Neural progenitor cell (in vitro differentiated cells): Measurements from ENCODE around the gene HIGD1A. TPM values are rescaled to one million over a fixed set of nuclear protein-coding genes. Genes with fewer than 3 reads are reported as not detected.

Experiments used
- DNase-seq: peaks from one replicate; pipeline ENCODE4 v3.0.0-alpha.2; 2016; ENCODE audit warnings: low spot score
- H2AFZ ChIP-seq: fragments of 200-600 bp; sonication (generic); replicated peaks from 2 replicates; pipeline ENCODE4 v1.6.1; 2016; ENCODE audit warnings: antibody characterized with exemption
- H3F3A ChIP-seq: fragments of 200-600 bp; sonication (generic); 2 replicates; pipeline ENCODE4 v1.6.1; 2016; ENCODE audit warnings: antibody characterized with exemption, low read depth
- H3K27ac ChIP-seq: fragments of 200-600 bp; sonication (generic); 2 replicates; pipeline ENCODE4 v1.5.1; 2016; ENCODE audit warnings: mild to moderate bottlenecking
- H3K27me3 ChIP-seq: fragments of 200-600 bp; sonication (generic); 2 replicates; pipeline ENCODE4 v1.6.1; 2016; ENCODE audit warnings: mild to moderate bottlenecking, moderate library complexity
- H3K36me3 ChIP-seq: fragments of 200-600 bp; sonication (generic); 2 replicates; pipeline ENCODE4 v1.5.1; 2016
- H3K4me1 ChIP-seq: fragments of 200-600 bp; sonication (generic); 2 replicates; pipeline ENCODE4 v1.6.1; 2016; ENCODE audit warnings: mixed run types
- H3K4me2 ChIP-seq: fragments of 200-600 bp; sonication (generic); 2 replicates; pipeline ENCODE4 v1.6.1; 2016
- H3K4me3 ChIP-seq: fragments of 200-600 bp; sonication (generic); 2 replicates; pipeline ENCODE4 v1.5.1; 2016
- H3K79me2 ChIP-seq: fragments of 200-600 bp; sonication (generic); 2 replicates; pipeline ENCODE4 v1.6.1; 2016; ENCODE audit warnings: low read depth
- H3K9ac ChIP-seq: fragments of 200-600 bp; sonication (generic); 2 replicates; pipeline ENCODE4 v1.6.1; 2016
- H3K9me3 ChIP-seq: fragments of 200-600 bp; sonication (generic); 2 replicates; pipeline ENCODE4 v1.5.1; 2016; ENCODE audit warnings: low read depth
- H4K20me1 ChIP-seq: fragments of 200-600 bp; sonication (generic); 2 replicates; pipeline ENCODE4 v1.6.1; 2016; ENCODE audit warnings: low read depth
- H3K27ac Mint-ChIP-seq: 3 replicates; pipeline ENCODE4 v1.8.0; 2021; ENCODE audit warnings: mixed read lengths
- H3K27me3 Mint-ChIP-seq: 2 replicates; pipeline ENCODE4 v1.8.0; 2022; ENCODE audit warnings: low read depth, mild to moderate bottlenecking, inconsistent platforms, moderate library complexity, mixed read lengths; ENCODE audit not compliant: insufficient read depth
- H3K36me3 Mint-ChIP-seq: 3 replicates; pipeline ENCODE4 v1.8.0; 2021; ENCODE audit warnings: mixed read lengths
- H3K4me1 Mint-ChIP-seq: 3 replicates; pipeline ENCODE4 v1.8.0; 2021; ENCODE audit warnings: mixed read lengths
- H3K4me3 Mint-ChIP-seq: 3 replicates; pipeline ENCODE4 v1.8.0; 2021; ENCODE audit warnings: mild to moderate bottlenecking, moderate library complexity, mixed read lengths
- H3K9me3 Mint-ChIP-seq: 3 replicates; pipeline ENCODE4 v1.8.0; 2020; ENCODE audit warnings: mixed read lengths
- CTCF ChIP-seq: fragments of 200-600 bp; sonication (generic); IDR thresholded peaks from 2 replicates; pipeline ENCODE4 v1.5.1; 2017; ENCODE audit warnings: antibody characterized with exemption, mild to moderate bottlenecking
- EZH2 ChIP-seq: fragments of 200-600 bp; sonication (generic); IDR thresholded peaks from 2 replicates; pipeline ENCODE4 v1.6.1; 2017; ENCODE audit warnings: antibody characterized with exemption, mild to moderate bottlenecking, moderate library complexity
- EZH2phosphoT487 ChIP-seq: fragments of 200-600 bp; sonication (generic); IDR thresholded peaks from 2 replicates; pipeline ENCODE4 v1.6.1; 2017; ENCODE audit warnings: antibody characterized with exemption
- total RNA-seq: library from RNA; depleted of rRNA; stranded (reverse); fragments of >200 nt; gene quantifications from 2 replicates; pipeline ENCODE4 v1.2.3, GENCODE V29; 2015; ENCODE audit warnings: low replicate concordance

HIGD1A gene
- total RNA-seq, 1 donor from 2014 or later: 181 TPM

- Histone ChIP-seq H3K4me3 (no peak overlapping the region), H4K20me1 (no peaks in the 10 kb centered on the region), H3K4me2 (no peak overlapping the region), H2AFZ (no peak overlapping the region), H3K79me2 (no peaks in the 10 kb centered on the region), H3K9ac (no peak overlapping the region), H3K4me1 (peaks cover 12% of the 10 kb centered on the region), H3F3A (no peaks in the 10 kb centered on the region), H3K9me3 (no peaks in the 10 kb centered on the region), H3K36me3 (no peaks in the 10 kb centered on the region), H3K27ac (no peak overlapping the region), H3K27me3 (no peaks in the 10 kb centered on the region)
- no peaks in the 10 kb centered on the region for H3K36me3 Mint-ChIP-seq
- peaks cover 6% of the 10 kb centered on the region for H3K4me1 Mint-ChIP-seq
- no peaks in the 10 kb centered on the region for H3K27me3 Mint-ChIP-seq
- no peaks in the 10 kb centered on the region for H3K9me3 Mint-ChIP-seq
- DNase-seq: no peak
- no peak overlapping the region for H3K27ac Mint-ChIP-seq
- no peak for TF ChIP-seq EZH2
- TF ChIP-seq EZH2phosphoT487: no peak
- no peak for TF ChIP-seq CTCF
- H3K4me3 Mint-ChIP-seq: no peak overlapping the region
Observed at GRCh38 chr3:42844815-42845214, 40.5 kb upstream of the HIGD1A start.

- Histone ChIP-seq H3K4me3 (no peak overlapping the region), H3K4me1 (peaks cover 12% of the 10 kb centered on the region), H4K20me1 (no peaks in the 10 kb centered on the region), H3K9ac (no peak overlapping the region), H3K27me3 (no peaks in the 10 kb centered on the region), H3K79me2 (no peaks in the 10 kb centered on the region), H3K36me3 (no peaks in the 10 kb centered on the region), H3K4me2 (no peak overlapping the region), H3K27ac (no peak overlapping the region), H3K9me3 (no peaks in the 10 kb centered on the region), H2AFZ (no peak overlapping the region), H3F3A (no peaks in the 10 kb centered on the region)
- Mint-ChIP-seq H3K27ac (no peak overlapping the region), H3K4me1 (peaks cover 6% of the 10 kb centered on the region), H3K9me3 (no peaks in the 10 kb centered on the region), H3K36me3 (no peaks in the 10 kb centered on the region), H3K4me3 (peak overlapping the region; percentile 2), H3K27me3 (no peaks in the 10 kb centered on the region)
- TF ChIP-seq CTCF (no peak), EZH2phosphoT487 (no peak), EZH2 (no peak)
- DNase-seq: no peak
Observed at GRCh38 chr3:42844412-42844713, 40.1 kb upstream of the HIGD1A start.

- Histone ChIP-seq H3K4me3 (no peak overlapping the region), H3F3A (no peaks in the 10 kb centered on the region), H3K27me3 (no peaks in the 10 kb centered on the region), H2AFZ (no peak overlapping the region), H3K4me2 (no peak overlapping the region), H4K20me1 (no peaks in the 10 kb centered on the region), H3K9me3 (no peaks in the 10 kb centered on the region), H3K27ac (no peak overlapping the region), H3K4me1 (peaks cover 12% of the 10 kb centered on the region), H3K79me2 (no peaks in the 10 kb centered on the region), H3K9ac (no peak overlapping the region), H3K36me3 (no peaks in the 10 kb centered on the region)
- Mint-ChIP-seq H3K27me3 (no peaks in the 10 kb centered on the region), H3K4me1 (peaks cover 6% of the 10 kb centered on the region), H3K27ac (no peak overlapping the region), H3K9me3 (no peaks in the 10 kb centered on the region), H3K4me3 (peak overlapping the region; percentile 2), H3K36me3 (no peaks in the 10 kb centered on the region)
- TF ChIP-seq EZH2: no peak
- no peak for TF ChIP-seq EZH2phosphoT487
- TF ChIP-seq CTCF: no peak
- DNase-seq: no peak
Observed at GRCh38 chr3:42843713-42844411, 39.6 kb upstream of the HIGD1A start.
